Measurements from ENCODE around the gene MMS19.

MMS19 gene

DNA sequence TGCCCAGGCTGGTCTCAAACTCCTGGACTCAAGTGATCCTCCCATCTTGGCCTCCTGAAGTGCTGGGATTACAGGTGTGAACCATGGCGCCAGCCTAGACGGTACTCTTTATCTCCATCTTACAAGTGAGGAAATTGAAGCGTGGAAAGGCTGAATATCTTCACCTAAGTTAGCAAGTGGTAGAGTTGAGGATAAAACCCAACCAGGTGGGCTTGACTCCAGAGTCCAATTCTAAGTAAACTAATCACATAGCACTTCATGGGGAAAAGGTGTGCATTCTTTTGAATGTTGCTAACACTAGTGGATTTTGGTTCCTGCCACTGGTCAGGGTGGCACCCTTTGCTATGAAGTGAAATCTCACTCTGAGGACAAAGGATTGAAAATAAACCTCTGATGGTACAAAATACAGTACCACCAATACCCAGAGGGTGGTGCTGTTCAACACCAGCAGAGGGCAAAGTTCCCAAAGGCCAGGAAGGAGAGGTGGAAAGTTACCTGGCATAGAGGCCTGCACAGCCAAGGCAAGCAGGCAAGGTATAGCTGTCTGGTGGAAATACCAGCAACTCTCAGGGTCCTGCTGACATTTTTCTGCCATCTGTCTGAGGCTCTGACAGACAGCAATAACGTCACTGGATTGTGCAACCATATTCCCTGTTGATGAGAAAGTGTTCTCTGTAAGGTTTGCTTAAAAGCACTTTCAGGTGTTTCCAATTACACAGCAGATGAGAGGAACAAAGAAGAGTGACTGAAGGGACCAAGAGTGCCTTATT is 34.7 kb downstream of the MMS19 start:
- DNase-seq = no peak

DNA sequence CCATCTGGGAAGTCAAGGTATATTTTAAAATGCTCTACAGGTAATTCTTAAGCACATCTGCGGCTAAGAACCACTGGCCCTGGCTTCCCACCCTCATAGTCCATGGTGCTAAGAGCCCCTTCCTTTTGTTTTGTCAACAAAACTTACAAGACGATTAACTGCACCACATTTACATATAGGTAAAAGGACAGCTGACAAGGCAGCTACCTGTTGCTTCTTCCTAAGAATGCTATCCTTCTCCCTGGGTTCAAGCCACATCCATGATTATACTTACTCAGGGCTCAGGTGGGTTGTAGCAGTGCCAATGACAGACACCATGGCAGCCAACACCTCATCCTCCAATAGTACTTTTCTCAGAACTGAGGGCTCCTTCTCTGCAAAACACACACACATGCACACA is 35.9 kb downstream of the MMS19 start:
- DNase-seq = no peak

DNA sequence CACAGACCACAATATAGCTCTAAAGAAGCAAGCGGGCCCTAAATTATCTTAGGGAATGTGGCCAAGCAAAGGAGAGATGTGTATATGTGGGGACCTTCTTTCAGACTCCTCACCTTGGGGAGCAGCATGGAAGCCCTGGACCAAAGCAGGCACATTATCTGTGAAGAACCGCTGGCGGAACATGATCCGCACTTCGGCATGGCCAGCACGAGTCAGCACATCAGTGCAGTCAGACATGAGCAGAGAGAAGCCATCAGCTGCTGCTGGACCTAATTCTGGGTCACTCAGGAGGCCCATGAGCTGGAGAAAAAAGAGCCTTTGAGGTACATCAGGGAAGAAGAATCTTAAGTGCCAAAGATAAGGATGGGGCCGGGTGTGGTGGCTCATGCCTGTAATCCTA is 38.3 kb downstream of the MMS19 start:
- no peak for DNase-seq

DNA sequence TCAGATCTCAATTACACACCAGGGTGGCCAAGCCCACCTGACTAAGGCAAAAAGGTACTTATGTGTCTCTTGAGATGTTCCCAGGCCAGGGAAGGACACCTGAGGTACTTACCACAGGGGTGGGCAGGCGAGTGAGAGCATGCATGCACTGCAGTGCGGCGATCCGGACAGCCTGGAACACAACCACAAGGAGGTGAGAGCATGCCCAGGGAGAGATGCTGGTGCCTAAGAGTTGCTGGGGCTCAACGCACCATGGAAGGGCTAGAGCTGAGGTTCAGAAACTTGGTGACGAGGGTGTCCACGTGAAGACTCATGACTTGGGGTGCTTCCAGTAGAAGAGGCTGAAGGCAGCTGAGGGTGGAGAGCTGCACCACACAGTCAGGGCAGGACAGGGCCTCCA is 39.1 kb downstream of the MMS19 start:
- DNase-seq = no peak

DNA sequence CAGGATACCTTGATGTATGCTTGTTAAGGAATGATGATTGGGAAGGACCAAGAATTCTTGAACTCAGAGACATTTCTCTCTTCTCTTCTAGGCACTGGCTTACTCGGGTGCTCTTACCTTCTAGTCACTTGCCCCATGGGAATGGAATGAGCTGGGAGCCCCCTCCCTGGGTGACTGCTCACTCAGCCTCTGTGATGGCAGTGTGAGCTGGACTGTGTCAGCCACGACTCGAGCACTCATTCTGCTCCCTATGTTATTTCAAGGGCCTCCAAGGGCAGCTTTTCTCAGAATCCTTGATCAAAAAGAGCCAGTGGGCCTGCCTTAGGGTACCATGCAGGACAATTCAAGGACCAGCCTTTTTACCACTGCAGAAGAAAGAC is 41.5 kb downstream of the MMS19 start:
- DNase-seq = no peak

DNA sequence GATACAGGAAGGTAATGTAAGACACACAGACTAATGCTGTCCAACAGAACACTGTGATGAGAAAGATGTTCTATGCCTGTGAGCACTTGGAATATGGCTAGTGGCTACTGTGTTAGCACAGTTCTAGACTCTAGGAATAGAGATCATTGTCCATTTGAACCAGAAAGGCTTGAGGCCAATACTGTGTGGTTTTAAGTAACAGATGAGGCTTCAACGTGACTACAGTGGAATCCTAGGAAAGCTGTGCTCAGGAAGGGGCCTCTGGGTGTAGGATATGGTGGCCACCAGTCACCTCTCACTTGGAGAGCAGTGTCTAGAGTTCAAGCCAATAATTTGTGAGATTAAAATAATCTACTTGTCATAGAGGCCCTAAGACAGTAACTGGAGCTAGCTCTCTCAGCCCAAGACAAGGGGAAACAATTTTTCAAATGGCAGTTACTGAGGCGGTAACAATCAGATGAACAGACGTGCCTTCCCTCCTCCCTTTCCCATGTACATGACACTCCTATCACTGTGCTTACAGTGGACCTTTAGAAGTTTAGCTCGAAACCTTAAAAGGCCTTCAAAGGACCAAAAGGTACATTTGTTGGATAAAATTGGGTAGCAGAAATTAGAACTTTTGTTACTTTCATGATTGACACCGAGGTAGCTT is 42.1 kb downstream of the MMS19 start:
- DNase-seq = no peak

DNA sequence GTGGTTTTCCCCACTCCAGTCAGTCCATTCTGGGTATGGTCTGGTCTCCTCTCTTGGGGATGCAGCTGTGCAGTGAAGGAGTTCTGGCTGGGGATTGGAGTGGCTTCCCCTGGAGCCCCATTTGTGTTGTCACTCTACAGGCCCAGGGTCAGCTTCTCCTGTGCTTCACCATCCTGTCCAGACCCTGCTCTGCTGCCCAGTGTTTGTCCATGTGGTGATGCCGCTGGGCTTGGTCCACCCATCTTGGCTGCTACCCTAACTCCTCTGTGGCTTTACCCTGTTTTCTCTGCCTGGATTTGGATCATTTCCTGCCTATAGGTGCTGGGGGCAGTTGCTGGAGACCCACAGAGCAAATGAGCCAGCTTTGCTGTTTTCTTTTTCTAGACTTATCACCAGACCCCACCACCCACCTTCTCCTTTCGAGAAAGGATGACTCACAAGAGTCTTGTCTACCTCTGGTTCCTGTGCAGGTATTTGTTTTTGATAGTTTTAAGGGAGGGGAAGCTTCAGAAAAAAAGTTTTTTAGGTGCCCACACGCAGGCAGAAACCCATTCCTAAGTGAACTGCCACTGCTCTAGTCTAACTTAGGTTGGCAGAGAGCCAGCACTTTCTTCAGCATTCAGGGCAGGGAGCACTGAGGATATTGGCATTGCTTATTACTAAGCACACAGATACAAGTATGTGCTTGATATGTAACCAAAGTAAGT is 43.7 kb downstream of the MMS19 start:
- DNase-seq = no peak

DNA sequence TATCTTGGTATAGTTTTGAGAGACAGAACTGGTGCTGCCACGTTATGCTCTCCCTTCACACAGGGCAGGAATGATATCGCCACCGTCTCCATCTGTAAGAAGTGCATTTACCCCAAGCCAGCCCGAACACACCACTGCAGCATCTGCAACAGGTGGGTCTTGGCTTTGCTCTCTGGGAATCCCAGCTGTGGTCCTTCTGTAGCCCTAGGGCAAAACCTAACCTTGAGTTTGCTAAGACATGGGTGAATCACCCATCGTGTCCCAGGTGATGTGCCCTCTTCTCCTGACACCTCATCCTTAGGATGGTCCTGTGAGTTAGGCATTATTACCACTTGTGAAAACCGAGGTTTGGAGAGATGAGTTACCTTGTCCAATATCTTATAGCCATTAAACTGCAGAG is 45.9 kb downstream of the MMS19 start:
- DNase-seq = no peak

DNA sequence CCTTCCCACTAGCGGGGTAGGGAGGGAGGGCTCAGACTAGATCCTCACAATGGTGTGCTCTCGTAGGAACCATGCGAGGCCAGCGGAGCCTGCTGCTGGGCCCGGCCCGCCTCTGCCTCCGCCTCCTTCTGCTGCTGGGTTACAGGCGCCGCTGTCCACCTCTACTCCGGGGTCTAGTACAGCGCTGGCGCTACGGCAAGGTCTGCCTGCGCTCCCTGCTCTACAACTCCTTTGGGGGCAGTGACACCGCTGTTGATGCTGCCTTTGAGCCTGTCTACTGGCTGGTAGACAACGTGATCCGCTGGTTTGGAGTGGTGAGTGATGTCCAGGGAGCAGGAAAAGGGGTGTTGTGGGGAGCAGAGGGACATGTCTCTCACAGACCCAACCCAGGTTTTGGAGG is 46.6 kb downstream of the MMS19 start:
- DNase-seq = no peak

DNA sequence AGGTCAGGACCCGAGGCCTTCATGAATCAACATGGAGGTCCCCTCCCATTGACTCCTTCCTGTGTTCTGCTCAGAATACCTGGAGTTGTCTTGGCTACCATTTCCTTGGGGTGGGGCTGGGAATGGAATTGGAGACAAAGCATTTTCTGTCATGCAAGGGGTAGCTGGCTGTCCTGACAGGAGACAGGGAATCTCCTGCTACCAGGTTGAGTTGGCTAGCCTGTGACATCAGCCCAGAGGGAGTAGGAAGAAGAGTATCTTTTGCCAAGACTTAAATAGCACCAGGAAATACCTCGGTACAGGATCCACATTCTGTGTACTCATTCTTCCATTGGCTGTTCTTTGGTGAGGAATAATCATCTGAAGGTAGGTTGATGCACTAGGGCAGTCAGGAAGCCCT is 47.4 kb downstream of the MMS19 start:
- no peak for DNase-seq

DNA sequence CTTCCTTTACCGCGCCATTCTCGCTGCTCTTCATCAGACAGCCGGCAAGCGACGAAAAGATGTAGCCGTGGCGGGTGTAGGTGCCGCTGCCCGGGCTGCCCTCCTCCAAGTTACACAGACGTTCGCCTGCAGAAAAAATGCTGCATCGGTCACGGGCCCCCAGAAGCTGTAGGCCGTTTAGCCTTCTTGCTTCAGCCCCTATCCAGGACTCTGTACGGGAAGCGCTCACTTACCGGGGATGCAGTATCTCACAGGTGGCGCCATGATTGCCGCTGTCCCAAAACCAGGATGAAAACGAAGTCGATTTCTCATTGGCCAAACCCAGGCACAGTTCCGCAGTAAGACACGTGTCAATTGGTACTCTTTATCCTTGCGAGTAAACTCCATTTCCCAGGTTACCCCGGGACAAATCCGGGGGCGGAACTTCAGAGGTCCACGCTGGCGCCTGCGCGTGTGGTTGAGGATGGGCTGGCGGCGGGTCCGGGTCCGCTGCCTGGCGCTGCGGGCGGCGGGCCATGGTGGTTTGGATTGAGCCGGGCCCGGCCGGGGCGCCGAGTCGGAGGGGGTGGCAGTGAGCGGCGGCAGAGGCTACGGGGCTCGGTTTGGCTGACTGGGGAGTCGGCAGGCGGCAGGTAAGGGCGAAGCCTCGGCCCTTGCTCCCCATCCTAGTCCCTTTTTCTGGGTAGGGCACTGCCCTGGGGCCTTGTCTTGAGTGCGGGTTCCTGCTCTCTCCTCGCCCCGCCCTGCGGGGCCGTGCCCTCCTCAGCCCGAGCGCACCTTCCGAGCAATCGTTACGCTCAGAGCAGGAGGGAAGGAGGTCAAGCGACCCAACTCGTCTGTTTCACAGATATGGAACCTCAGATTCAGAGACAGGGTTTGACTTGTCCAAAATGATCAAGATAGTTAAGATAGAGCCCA is 52.2 kb downstream of the MMS19 start, which contains the start of the genes EXOSC1 and ZDHHC16:
Gene EXOSC1, minus strand, starts transcription at position 285 of the 918 bp plus-strand sequence. Its CDS starts 21 bp downstream, at position 264.
Gene ZDHHC16, plus strand, starts transcription at position 454 of the 918 bp plus-strand sequence. CDS start 5,501 bp downstream, outside the sequence.
- DNase-seq = peak; percentile 83

DNA sequence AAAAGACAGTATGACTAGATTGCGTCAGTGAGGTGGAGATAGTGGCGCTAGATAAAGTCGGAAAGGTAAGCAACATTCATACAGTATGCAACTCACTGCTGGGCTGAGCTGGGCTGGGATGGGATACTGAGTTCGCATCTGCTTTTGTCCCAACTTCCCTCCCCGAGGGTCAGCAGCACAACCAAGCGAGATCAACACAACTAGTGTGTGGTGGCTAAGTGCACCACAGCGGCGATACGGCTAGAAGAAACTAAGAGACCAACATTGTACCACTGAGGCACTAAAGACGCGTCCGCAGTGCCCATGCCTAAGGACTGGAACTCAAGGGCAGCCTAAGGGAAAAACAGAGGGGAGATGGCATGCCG is 52.9 kb downstream of the MMS19 start:
- DNase-seq = no peak

DNA sequence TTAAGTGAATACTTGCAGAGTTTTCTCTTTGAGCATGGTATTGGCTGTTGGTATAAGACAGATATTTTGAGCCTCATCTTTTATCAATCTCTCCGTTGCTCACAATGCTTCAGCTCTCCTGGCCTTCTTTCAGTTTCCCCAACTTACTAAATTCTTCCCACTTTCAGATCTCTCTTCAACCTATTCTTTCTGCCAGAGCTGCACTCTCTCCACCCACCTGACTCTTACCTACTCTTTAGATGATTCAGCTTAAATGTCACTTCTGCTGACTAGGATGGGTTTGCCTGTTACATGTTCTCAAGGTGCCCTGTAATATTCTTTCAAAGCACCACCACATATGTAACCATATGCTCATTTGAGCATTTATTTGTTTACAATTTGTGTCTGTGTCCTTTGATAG is 54.0 kb downstream of the MMS19 start:
- no peak for DNase-seq

DNA sequence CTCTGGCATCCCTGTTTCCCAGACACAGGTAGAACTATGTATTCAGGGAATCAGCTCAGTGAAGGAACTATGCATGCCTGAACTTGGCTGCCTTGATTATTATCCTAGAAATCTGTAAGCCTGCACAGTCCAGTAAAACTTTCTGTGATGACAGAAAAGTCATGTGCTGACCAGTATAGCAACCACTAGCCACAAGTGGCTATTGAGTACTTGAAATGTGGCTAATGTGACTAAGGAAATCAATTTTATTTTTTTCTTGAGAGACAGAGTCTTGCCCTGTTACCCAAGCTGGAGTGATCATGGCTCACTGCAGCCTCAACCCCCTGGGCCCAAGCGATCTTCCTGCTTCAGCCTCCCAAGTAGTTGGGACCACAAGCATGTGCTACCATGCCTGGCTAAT is 55.9 kb downstream of the MMS19 start:
- no peak for DNase-seq

DNA sequence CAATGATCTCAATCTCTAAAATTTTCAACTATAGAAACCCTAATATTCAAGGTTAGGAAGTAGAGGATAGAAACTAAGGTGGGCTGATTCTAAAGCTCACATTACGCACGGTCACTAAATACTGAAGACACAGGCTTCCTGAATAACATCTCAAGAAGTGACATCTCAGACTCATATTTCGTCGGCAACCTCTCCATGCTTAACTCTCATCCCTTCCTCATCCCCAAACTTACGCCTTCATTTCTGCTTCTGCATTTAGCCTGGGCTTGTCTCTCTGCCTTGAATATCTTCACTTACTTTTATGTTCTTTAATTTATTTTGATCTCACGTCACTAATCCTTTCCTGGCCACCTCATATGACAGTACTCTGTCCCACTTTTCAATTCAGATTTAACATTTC is 63.0 kb downstream of the MMS19 start:
- no peak for DNase-seq

DNA sequence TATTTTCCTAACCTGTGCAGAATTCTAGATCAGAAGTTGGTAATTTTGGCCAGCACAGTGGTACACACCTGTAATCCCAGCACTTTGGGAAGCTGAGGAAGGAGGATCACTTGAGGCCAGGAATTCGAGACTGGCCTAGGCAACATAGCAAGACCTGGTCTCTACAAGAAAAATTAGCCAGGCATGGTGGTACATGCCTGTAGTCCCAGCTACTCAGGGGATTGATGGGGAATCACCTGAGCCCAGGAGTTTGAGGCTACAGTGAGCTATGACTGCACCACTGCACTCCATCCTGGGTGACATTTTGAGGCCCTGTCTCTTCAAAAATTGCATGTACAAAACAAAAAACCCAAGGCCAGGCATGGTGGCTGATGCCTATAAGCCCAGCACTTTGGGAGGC is 63.7 kb downstream of the MMS19 start:
- no peak for DNase-seq

DNA sequence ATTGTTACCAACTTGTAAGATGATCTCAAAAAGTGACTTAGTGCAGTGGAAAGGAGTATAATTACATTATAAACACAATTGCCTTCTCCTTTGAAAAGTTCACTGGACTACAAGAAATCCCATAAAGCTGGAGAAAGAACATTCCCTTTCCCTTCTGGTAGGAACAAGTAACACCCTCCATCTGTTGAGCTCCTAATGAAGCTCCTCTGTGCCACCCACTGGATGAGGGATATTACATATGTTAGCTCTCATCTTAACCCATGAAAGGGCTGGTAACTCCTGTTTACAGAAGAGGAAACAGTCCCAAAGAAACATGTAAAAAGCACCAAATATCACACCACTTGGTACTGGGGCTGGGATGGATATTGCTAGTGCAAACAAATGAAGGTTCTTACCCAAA is 64.2 kb downstream of the MMS19 start:
- DNase-seq = no peak

DNA sequence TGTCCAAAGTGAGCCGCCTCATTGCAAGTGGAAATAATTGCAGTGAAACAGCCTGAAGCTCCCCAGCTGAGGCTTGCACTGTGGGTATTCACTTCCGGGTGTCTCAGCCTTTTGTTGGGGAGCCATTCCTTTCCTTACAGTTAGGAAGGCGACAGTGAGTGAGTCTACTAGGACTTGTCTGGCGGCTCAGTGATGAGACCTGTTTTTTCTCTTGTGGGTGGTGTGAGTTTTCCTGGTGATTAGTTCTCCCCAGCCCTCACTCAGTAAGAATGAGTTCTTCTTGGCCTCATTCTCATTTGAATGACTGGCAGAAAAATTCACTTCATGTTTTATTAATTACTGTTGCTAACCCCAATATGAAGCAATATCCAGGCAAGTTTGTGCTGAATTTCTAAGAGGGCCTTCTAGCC is 69.6 kb downstream of the MMS19 start:
- DNase-seq = no peak

DNA sequence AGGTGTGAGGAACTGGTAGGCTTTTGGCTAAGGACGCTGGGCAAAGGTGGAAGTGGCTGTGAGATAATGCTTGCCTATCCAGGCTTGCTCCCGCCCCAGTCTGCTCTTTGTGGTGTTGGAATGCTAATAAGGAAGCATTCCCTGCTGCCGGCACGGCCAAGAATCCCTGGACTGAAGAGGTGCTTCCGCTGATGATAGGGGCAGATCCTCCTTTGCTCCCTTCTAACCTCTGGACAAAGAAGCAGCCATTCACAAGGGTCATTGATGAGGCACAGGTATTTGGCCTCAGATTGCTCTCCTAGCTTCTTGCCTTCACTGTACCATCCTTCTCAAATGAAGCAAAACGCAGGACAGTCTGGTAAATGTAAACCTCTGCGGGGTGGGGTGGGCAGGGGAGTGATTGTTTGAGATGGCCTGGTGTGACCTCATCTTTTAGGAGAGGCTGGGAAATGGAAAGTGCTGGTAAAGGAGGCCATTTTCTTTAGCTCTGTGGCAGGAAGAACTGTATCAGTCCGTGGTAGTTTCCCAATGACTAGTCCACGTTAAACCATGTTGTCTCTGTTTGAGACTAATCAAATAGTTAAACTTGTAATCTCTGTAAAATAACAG is 70.5 kb downstream of the MMS19 start:
- DNase-seq = no peak

DNA sequence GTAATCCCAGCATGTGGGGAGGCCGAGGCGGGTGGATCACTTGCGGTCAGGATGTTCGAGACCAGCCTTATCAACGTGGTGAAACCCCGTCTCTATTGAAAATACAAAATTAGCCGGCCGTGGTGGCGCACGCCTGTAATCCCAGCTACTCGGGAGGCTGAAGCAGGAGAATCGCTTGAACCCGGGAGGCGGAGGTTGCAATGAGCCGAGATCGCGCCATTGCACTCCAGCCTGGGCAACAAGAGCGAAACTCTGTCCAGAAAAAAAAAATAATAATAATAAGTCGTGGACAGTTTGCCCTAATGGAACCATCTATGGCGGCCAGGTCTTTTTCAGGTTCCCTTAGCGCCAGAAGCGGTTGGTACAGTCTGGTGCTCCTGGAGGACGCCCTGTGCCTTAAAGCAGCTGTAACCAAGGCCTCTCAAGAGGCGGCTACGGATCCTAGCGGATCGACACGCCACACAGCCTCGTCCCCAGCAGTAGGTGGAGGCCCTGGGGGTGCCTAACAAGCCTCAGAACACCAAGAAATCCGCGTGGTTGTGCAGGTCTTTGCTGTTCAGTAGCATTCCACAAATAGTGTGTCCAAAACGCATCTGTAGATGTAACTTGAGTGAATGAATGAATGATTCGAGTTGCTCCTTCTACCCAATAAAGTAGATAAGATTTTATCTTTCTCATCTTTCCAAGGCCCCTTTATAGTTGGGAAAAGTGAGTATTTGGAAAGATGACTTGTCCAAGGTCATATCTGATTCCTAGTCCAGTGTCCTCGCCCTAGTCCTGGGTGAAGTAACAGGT is 71.2 kb downstream of the MMS19 start:
- DNase-seq = no peak

DNA sequence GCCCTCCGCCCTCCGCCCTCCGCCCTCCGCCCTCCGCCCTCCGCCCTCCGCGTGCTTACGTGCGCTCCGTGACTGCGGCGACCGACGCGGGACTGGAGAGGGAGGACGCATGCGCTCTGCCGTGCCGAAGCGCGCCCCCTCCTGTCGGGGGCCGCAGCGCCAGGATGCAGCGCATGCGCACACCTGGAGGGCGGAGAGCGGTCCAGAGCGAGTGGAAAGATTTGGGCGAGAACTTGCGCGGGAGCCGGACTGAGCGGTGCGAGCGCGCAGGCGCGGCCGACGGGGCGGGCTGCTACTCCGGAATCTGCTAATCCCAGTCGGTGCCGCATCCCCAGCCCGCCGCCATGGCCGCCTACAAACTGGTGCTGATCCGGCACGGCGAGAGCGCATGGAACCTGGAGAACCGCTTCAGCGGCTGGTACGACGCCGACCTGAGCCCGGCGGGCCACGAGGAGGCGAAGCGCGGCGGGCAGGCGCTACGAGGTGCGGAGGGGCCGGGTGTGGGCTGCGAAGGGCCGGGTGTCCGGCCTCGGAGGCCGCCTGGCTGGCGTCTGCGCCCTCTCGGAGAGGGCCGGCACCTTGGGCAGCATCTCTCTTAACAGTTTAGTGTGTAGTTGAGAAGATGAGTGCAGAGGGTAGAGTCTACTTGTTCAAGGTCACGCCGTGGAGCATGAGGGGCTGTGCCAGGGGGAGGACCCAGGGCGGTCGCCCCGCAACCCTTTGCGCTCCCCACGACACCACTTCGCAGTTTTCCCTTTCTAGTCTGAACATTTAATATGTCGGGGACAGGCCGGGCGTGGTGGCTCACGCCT is 72.1 kb downstream of the MMS19 start, which contains the start of gene PGAM1:
Gene PGAM1, plus strand, starts transcription at position 228 of the 812 bp plus-strand sequence. Its CDS starts 117 bp downstream, at position 345.
- DNase-seq = peak; percentile 81
